Kidney (tissue), 14 donors: ENCODE measurements around the gene PRSS3. TPM values are rescaled to one million over a fixed set of nuclear protein-coding genes. Genes with fewer than 3 reads are reported as not detected.
"Not testable (repeated sequence)": the region's sequence is repeated elsewhere in the genome, so short reads cannot be mapped to it uniquely, and the experiment has no call there.

ENCODE experiments used
- DNase-seq, 5 donors: peaks; one replicate each; pipeline ENCODE4 v3.0.0-alpha.2; 2013 to 2020
- FAIRE-seq: peaks from 2 replicates; lab custom pipeline; 2012; peaks lifted over from hg19 to GRCh38; lab: Jason Lieb, UNC
- H3K27ac ChIP-seq, 2 donors: one replicate each; pipeline ENCODE4 v1.7.0; 2013; ENCODE audit warnings: low read depth in 2 of 2, low read length in 2 of 2, inconsistent platforms in 1 of 2
- H3K27me3 ChIP-seq: one replicate; pipeline ENCODE4 v1.7.1; 2013; ENCODE audit warnings: low read length, inconsistent platforms; ENCODE audit not compliant: control insufficient read depth, insufficient read depth
- H3K36me3 ChIP-seq, 3 donors: one replicate each; pipeline versions ENCODE4 v1.7.0 to v1.7.1; 2013; ENCODE audit warnings: low read length in 3 of 3, control low read depth in 1 of 3, inconsistent platforms in 1 of 3; ENCODE audit not compliant: insufficient read depth in 3 of 3, control insufficient read depth in 2 of 3
- H3K4me1 ChIP-seq, 3 donors: one replicate each; pipeline versions ENCODE4 v1.7.0 to v1.7.1; 2013; ENCODE audit warnings: low read length in 3 of 3, inconsistent platforms in 1 of 3, low read depth in 1 of 3; ENCODE audit not compliant: control insufficient read depth in 2 of 3, insufficient read depth in 2 of 3
- H3K4me3 ChIP-seq, 3 donors: one replicate each; pipeline versions ENCODE4 v1.7.0 to v1.8.1; 2013; ENCODE audit warnings: low read length in 3 of 3, control low read depth in 1 of 3, inconsistent platforms in 1 of 3
- H3K9ac ChIP-seq, 3 donors: one replicate each; pipeline versions ENCODE4 v1.7.0 to v1.7.1; 2013; ENCODE audit warnings: low read length in 3 of 3, control low read depth in 1 of 3, inconsistent platforms in 1 of 3
- H3K9me3 ChIP-seq, 3 donors: one replicate each; pipeline versions ENCODE4 v1.7.0 to v1.7.1; 2013; ENCODE audit warnings: low read length in 3 of 3, control low read depth in 1 of 3, inconsistent platforms in 1 of 3; ENCODE audit not compliant: control insufficient read depth in 2 of 3, insufficient read depth in 1 of 3
- intact Hi-C: fragments of 100-400 bp; cut with DNase I; formaldehyde crosslinking; loops from one replicate; pipeline ENCODE4 v1.11.1; 2022
- polyA plus RNA-seq: library from polyadenylated mRNA; stranded (reverse); fragments of 350-450 nt; fragmentation: Illumina TruSeq; extraction: RNeasy Lipid Tissue Mini Kit (QIAGEN cat#74804); gene quantifications from one replicate; pipeline ENCODE4 v1.2.3, GENCODE V29; 2014; ENCODE audit warnings: low read depth, low replicate concordance; ENCODE audit not compliant: insufficient read depth
- total RNA-seq: library from RNA; stranded (reverse); fragmentation: NEBNext Ultra II Directional; extraction: Animal tissue kit (Norgen Biotek cat#: 25700); gene quantifications from one replicate; pipeline ENCODE4 v1.2.1, GENCODE V29; 2021
- TF ChIP-seq, protein P1 (sequence below): IDR thresholded peaks from 3 replicates; pipeline ENCODE4 v1.5.1; 2012; ENCODE audit warnings: mild to moderate bottlenecking, moderate library complexity, borderline replicate concordance; ENCODE audit not compliant: insufficient read depth; ENCODE audit errors: extremely low read depth
- donor health status: control.
- donor health status: control.
- donor health status: control.
- donor health status: control.
- donor health status: control.
- donor health status: DM: yes; HTN: yes; CAD: no.
- donor health status: Normal renal cell carcinoma (clear cell type).

The PRSS3 gene
- total and polyA plus RNA-seq, 2 donors from 2014 or later: 0.79 to 2.8 TPM

DNA sequence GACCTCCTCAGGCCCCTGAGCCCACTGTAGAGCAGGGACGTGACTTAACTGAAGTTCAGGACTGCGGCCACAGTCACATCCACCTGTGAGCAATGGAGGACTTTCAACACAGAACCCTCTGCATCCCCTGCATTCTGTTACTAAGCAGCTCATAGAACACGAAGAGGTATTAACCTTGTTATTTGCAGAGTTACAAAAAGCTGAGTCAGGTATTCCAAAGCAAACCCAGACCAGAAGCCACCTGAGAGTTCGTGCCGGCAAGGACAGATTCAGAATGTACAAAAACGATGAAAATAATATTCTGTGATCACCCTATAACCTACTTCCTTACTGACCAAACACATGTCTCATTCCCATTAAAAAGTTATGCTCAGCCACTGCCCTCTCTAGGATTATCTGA lies 33.0 kb upstream of the PRSS3 start:
- Histone ChIP-seq H3K27ac (no peak overlapping the region), H3K36me3 (no peaks in the 10 kb centered on the region), H3K27me3 (no peaks in the 10 kb centered on the region), H3K9me3 (no peaks in the 10 kb centered on the region), H3K4me1 (no peaks in the 10 kb centered on the region), H3K9ac (no peak overlapping the region), H3K4me3 (no peak overlapping the region)
- intact Hi-C loops: no loop called here
- FAIRE-seq (no peak), DNase-seq (no peak)
- TF ChIP-seq, protein P1, sequence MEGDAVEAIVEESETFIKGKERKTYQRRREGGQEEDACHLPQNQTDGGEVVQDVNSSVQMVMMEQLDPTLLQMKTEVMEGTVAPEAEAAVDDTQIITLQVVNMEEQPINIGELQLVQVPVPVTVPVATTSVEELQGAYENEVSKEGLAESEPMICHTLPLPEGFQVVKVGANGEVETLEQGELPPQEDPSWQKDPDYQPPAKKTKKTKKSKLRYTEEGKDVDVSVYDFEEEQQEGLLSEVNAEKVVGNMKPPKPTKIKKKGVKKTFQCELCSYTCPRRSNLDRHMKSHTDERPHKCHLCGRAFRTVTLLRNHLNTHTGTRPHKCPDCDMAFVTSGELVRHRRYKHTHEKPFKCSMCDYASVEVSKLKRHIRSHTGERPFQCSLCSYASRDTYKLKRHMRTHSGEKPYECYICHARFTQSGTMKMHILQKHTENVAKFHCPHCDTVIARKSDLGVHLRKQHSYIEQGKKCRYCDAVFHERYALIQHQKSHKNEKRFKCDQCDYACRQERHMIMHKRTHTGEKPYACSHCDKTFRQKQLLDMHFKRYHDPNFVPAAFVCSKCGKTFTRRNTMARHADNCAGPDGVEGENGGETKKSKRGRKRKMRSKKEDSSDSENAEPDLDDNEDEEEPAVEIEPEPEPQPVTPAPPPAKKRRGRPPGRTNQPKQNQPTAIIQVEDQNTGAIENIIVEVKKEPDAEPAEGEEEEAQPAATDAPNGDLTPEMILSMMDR: no peak

DNA sequence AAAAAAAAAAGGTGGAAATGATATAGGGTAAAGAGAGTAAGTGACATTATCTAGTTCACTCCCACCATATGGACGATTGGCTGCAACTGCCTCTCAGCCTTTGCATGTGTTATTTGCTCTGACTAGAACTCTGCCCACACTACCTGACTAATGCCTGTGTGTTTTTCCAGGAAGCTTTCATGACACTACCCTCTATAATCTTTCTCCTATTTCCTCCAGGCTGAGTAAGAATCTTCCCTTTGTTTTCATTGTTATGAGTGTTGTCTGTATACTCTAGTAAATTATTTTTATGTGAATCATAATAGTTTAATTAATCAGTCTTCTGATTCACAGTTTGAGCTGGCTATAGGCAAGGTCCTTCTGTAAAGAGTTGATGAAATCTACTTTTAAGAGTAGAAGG lies 31.7 kb upstream of the PRSS3 start:
- H3K4me3 ChIP-seq, H3K4me1 ChIP-seq, H3K9ac ChIP-seq, H3K36me3 ChIP-seq, FAIRE-seq, H3K9me3 ChIP-seq, H3K27me3 ChIP-seq, DNase-seq, intact Hi-C loops, H3K27ac ChIP-seq: not testable (repeated sequence)

DNA sequence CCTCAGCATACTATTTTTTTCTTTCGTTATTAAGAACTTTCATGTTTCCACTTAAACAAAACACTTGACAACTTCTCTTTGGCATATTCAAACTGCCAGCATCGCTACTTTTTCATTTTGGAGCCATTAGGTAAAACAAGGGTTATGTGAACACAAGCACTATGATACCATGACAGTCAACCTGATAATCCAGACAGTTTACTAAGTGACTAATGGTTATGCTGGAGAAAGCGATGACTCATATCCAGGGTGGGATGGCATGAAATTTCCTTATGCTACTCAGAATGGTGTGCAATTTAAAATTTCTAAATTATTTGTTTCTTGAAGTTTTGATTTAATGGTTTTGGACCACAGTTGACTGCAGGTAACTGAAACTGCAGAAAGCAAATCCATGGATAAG lies 29.9 kb upstream of the PRSS3 start:
- intact Hi-C loops: no loop called here
- no peaks in the 10 kb centered on the region for H3K4me1 ChIP-seq

DNA sequence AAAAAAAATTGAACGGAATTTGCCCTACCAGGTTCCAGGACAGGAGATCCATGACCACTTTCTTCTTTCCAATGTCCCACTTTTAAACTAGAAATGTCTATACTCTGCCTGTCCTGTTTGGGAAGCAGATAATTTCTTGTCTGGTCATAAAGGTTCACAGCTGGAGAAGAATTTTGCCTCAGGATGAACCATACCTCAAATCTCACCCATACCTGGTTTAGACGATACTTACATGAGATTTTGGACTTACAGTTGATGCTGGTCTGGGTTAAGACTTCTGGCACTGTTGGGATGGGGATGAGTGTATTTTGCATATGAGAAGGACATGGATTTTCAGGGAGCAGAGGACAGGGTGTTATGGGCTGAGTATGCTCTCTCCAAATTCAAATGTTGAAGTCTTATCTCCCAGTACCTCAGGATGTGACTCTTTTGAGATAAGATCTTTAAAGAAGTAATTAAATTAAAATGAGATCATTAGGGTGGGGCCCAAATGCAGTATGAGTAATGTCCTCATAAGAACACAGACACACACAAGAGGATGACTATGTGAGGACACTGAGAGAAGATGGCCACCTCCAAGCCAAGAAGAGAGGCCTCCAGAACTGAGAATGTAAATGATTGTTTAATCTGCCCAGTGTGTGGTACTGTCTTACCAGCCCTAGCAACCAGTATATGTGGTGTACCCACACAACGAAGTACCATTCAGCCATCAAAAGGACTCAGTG lies 25.0 kb upstream of the PRSS3 start:
- DNase-seq, H3K9ac ChIP-seq, FAIRE-seq, H3K4me3 ChIP-seq, H3K27me3 ChIP-seq, intact Hi-C loops, H3K27ac ChIP-seq, H3K4me1 ChIP-seq, H3K9me3 ChIP-seq, H3K36me3 ChIP-seq: not testable (repeated sequence)

More for the DNA sequence above, 29.9 kb upstream of the PRSS3 start:
- Histone ChIP-seq H3K36me3 (no peaks in the 10 kb centered on the region), H3K4me3 (no peak overlapping the region), H3K27ac (no peak overlapping the region), H3K9me3 (no peaks in the 10 kb centered on the region), H3K27me3 (no peaks in the 10 kb centered on the region), H3K9ac (no peak overlapping the region)
- DNase-seq (no peak), FAIRE-seq (no peak)
- TF ChIP-seq, protein P1: no peak

DNA sequence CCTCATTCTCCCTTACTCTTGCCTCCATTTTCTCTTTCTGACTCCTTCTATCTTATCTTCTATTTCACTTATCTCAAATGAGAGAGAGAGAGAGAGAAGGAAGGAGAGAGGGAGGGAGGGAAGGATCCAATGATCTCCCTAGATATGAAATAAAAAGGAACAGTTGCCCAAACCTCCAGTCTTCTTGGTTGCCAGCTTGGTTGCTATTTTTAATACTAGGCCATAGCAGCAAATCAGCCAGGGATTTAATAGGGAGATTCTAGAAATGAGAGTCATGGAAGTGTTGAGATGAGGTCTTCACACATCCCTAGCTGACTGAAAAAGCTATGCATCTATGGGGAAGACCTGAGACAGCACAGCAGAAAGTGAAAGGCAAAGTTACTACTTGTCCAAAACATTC lies 22.2 kb upstream of the PRSS3 start:
- FAIRE-seq, H3K36me3 ChIP-seq, H3K4me1 ChIP-seq, H3K27me3 ChIP-seq, intact Hi-C loops, H3K4me3 ChIP-seq, H3K27ac ChIP-seq, DNase-seq, H3K9me3 ChIP-seq, H3K9ac ChIP-seq: not testable (repeated sequence)

DNA sequence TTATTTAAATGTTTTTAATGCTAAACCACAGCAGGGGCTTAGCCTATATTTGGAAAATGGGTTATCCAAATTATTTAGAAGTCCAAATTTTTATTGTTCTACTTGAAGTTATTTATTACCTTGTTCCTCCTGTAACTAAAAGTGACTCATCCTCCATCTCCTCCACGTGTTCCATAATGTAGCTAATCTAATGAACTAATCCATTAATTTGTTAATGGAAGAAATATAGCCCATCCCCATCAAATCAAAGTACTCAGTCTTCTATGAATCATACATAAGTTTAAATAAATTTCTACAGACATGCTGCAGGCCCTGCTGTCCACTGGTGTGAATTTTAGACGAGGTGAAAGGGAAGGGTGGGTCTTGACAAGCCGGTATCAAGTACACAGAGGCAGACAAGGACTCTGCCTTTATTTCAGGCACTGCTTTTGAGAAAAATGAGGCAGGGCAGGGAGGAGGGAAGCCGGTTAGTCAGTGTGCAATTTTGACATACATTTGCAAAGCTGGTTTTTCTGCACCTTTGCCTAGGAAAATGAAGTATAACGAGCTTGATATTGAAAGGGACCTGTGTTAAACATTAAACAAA lies 21.2 kb upstream of the PRSS3 start:
- H3K4me1 ChIP-seq, H3K4me3 ChIP-seq, H3K27ac ChIP-seq, FAIRE-seq, H3K9me3 ChIP-seq, H3K9ac ChIP-seq, H3K27me3 ChIP-seq, intact Hi-C loops, H3K36me3 ChIP-seq: not testable (repeated sequence)
- DNase-seq: peak in 2 of 5 donors; percentile 21 to 22
